Measurements from ENCODE around the gene DCLRE1B.

GRCh38 chr1:113924473-113924872 is 19.3 kb downstream of the DCLRE1B start:
- TF ChIP-seq EZH2 (IDR thresholded peaks at IDR 0.05; ENCODE audit: low read length) (no peak), CTCF (optimal IDR thresholded peaks at IDR 0.05 in 1 of 3, IDR thresholded peaks at IDR 0.05 in 1 of 3, conservative IDR thresholded peaks at IDR 0.05 in 1 of 3; ENCODE audit: extremely low read depth in 1 of 3, insufficient read depth in 2 of 3, low read length in 3 of 3) (no peak)
